Measurements from ENCODE around the gene ST3GAL2. TPM values are rescaled to one million over a fixed set of nuclear protein-coding genes. Genes with fewer than 3 reads are reported as not detected.

ST3GAL2 gene
- total and polyA plus RNA-seq, 9 donors = 6.2 to 49.7 (median 23.4) TPM

- Histone ChIP-seq H3K27me3 (no peaks in the 10 kb centered on the region), H3K9me3 (no peaks in the 10 kb centered on the region), H3K36me3 (no peaks in the 10 kb centered on the region), H3K4me1 (ENCODE audit: insufficient read depth) (peaks cover 4% of the 10 kb centered on the region), H3K4me3 (no peak overlapping the region), H3K27ac (no peak overlapping the region)
- intact Hi-C loops (cut with DNase I) = loop anchor here in 1 of 4 donors (5.0 kb wide), 1 partner anchor 54 kb away; the partner anchor contains the start of gene ST3GAL2
- WGBS, 3 donors = 84 to 88% (median 86%) methylated on average over 6 of the region's 6 CpGs
- DNase-seq = no peak
- TF ChIP-seq POLR2A (IDR thresholded peaks at IDR 0.05) (no peak), CTCF (IDR thresholded peaks at IDR 0.05) (no peak), EP300 (IDR thresholded peaks at IDR 0.05) (no peak)
These were observed 55.4 kb downstream of the ST3GAL2 start for GRCh38 chr16:70383421-70383960.

GRCh38 chr16:70381604-70382342 lies 57.1 kb downstream of the ST3GAL2 start:
- intact Hi-C loops (cut with DNase I) = loop anchor here in 1 of 4 donors (5.0 kb wide), 1 partner anchor 56 kb away; the partner anchor contains the start of gene ST3GAL2
- Histone ChIP-seq H3K4me3 (peak overlapping the region; percentile 91), H3K27ac (peak overlapping the region in 1 of 2 donors; percentile 53), H3K4me1 (ENCODE audit: insufficient read depth) (peaks cover 4% of the 10 kb centered on the region), H3K9me3 (no peaks in the 10 kb centered on the region), H3K27me3 (no peaks in the 10 kb centered on the region), H3K36me3 (no peaks in the 10 kb centered on the region)
- 16 to 17% (median 16%) methylated on average over 46 to 47 of the region's 47 CpGs for WGBS, 3 donors
- no peak for DNase-seq
- TF ChIP-seq CTCF (IDR thresholded peaks at IDR 0.05) (no peak), POLR2A (IDR thresholded peaks at IDR 0.05) (no peak), EP300 (IDR thresholded peaks at IDR 0.05) (no peak)

- WGBS, 3 donors = 0 to 1% (median 0%) methylated on average over 34 to 52 of the region's 52 CpGs
- intact Hi-C loops (cut with DNase I) = loop anchor here in 1 of 4 donors (5.0 kb wide), 1 partner anchor 56 kb away; the partner anchor contains the start of gene ST3GAL2
- TF ChIP-seq CTCF (IDR thresholded peaks at IDR 0.05) = peak; percentile 25 to 46 (median 30)
- peak; percentile 42 for TF ChIP-seq POLR2A (IDR thresholded peaks at IDR 0.05)
- no peak for TF ChIP-seq EP300 (IDR thresholded peaks at IDR 0.05)
- H3K36me3 ChIP-seq = no peaks in the 10 kb centered on the region
- H3K4me1 ChIP-seq (ENCODE audit: insufficient read depth) = peaks cover 4% of the 10 kb centered on the region
- peak overlapping the region; percentile 91 for H3K4me3 ChIP-seq
- H3K9me3 ChIP-seq = no peaks in the 10 kb centered on the region
- peak; percentile 95 to 97 (median 96) for DNase-seq
- H3K27me3 ChIP-seq = no peaks in the 10 kb centered on the region
- peak overlapping the region in 1 of 2 donors; percentile 84 for H3K27ac ChIP-seq
These were observed 57.8 kb downstream of the ST3GAL2 start for GRCh38 chr16:70380919-70381603.

- Histone ChIP-seq H3K27me3 (no peaks in the 10 kb centered on the region), H3K9me3 (no peaks in the 10 kb centered on the region)
- DNase-seq = peak; percentile 29 to 70 (median 59)
These were observed 58.5 kb downstream of the ST3GAL2 start for GRCh38 chr16:70380248-70380918.

More at GRCh38 chr16:70380248-70380918, 58.5 kb downstream of the ST3GAL2 start:
- Histone ChIP-seq H3K4me1 (ENCODE audit: insufficient read depth) (peaks cover 4% of the 10 kb centered on the region), H3K4me3 (peak overlapping the region; percentile 91), H3K36me3 (no peaks in the 10 kb centered on the region), H3K27ac (peak overlapping the region in 1 of 2 donors; percentile 84)
- WGBS, 3 donors = 0 to 1% (median 0%) methylated on average over 30 to 31 of the region's 31 CpGs
- TF ChIP-seq CTCF (IDR thresholded peaks at IDR 0.05) (no peak), EP300 (IDR thresholded peaks at IDR 0.05) (no peak), POLR2A (IDR thresholded peaks at IDR 0.05) (no peak)
- intact Hi-C loops (cut with DNase I) = loop anchor here in 1 of 4 donors (5.0 kb wide), 1 partner anchor 57 kb away; the partner anchor contains the start of gene ST3GAL2

Measured in ovary (tissue), 9 donors.